Thyroid gland (tissue), 4 donors: ENCODE results near the gene ACAP1. TPM values are rescaled to one million over a fixed set of nuclear protein-coding genes. Genes with fewer than 3 reads are reported as not detected.

Experiments
- DNase-seq, 2 donors: peaks; one replicate each; pipeline ENCODE4 v3.0.0-alpha.2; 2019
- H3K27ac ChIP-seq, 3 donors: fragments of 200-600 bp; sonication (generic); 1 replicate in 2 of 3; 2 replicates in 1 of 3; pipeline ENCODE4 v1.5.1; 2016 to 2019; ENCODE audit warnings: mild to moderate bottlenecking in 1 of 3, moderate library complexity in 1 of 3
- H3K27me3 ChIP-seq: fragments of 200-600 bp; sonication (generic); one replicate; pipeline ENCODE4 v1.5.1; 2019
- H3K36me3 ChIP-seq, 2 donors: fragments of 200-600 bp; sonication (generic); one replicate each; pipeline ENCODE4 v1.5.1; 2016 to 2019
- H3K4me1 ChIP-seq, 2 donors: fragments of 200-600 bp; sonication (generic); one replicate each; pipeline ENCODE4 v1.5.1; 2017 to 2019
- H3K4me3 ChIP-seq, 3 donors: fragments of 200-600 bp; sonication (generic); replicated peaks in 1 of 3; 1 replicate in 2 of 3; 2 replicates in 1 of 3; pipeline ENCODE4 v1.5.1; 2016; ENCODE audit warnings: mild to moderate bottlenecking in 1 of 3
- H3K9me3 ChIP-seq: fragments of 200-600 bp; sonication (generic); one replicate; pipeline ENCODE4 v1.5.1; 2017
- POLR2A ChIP-seq, 2 donors: fragments of 450-650 bp; IDR thresholded peaks; one replicate each; pipeline ENCODE4 v1.6.1; 2017; ENCODE audit warnings: antibody characterized with exemption in 2 of 2, mild to moderate bottlenecking in 2 of 2, moderate library complexity in 1 of 2
- WGBS, 2 donors: methylation state at CpG; one replicate each; pipeline ENCODE4 v1.1.5; 2017; 5-methylcytosine and 5-hydroxymethylcytosine counted together
- intact Hi-C: fragments of 100-400 bp; cut with DNase I; formaldehyde crosslinking; loops from one replicate; pipeline ENCODE4 v1.15.1; 2023
- total RNA-seq, 4 donors: library from RNA; depleted of rRNA; stranded (reverse); fragments of >200 nt; gene quantifications; one replicate each; pipeline ENCODE4 v1.2.3, GENCODE V29; 2016
- TF ChIP-seq, protein P1 (sequence below), 6 experiments: fragments of 200-600 bp in 3 of 6; fragments of 450-650 bp in 3 of 6; sonication (generic) in 3 of 6; IDR thresholded peaks; one replicate each; pipeline ENCODE4 v1.5.1; 2016 to 2019; ENCODE audit warnings: antibody characterized with exemption in 6 of 6, mild to moderate bottlenecking in 2 of 6, inconsistent platforms in 1 of 6, moderate library complexity in 1 of 6

ACAP1 gene
- total RNA-seq, 4 donors from 2014 or later, result 0.89 to 7.1 (median 3.8) TPM

DNA sequence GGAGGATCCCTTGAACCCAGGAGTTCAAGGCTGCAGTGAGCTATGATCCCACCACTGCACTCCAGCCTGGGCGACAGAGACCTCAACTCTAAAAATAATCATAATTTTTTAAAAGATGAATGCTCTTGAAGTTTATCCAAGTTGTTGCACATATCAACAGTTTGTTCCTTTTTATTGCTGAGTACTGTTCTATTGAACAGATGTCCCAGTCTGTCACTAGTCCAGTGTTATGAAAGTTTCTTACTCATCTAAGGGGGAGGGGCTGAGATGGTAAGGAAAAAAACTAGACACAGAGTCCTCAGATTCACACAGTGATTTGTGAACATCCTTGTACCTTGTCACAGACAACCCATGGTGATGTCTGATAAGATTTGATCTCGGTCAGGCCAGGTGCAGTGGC, 3.9 kb downstream of the ACAP1 start:
- no peaks in the 10 kb centered on the region for H3K27me3 ChIP-seq
- intact Hi-C loops, result no loop called here
- no peaks in the 10 kb centered on the region for H3K36me3 ChIP-seq
- H3K9me3 ChIP-seq, result no peaks in the 10 kb centered on the region
- no peaks in the 10 kb centered on the region for H3K4me1 ChIP-seq
- no peak for TF ChIP-seq POLR2A (IDR thresholded peaks at IDR 0.05)
- TF ChIP-seq, protein P1, sequence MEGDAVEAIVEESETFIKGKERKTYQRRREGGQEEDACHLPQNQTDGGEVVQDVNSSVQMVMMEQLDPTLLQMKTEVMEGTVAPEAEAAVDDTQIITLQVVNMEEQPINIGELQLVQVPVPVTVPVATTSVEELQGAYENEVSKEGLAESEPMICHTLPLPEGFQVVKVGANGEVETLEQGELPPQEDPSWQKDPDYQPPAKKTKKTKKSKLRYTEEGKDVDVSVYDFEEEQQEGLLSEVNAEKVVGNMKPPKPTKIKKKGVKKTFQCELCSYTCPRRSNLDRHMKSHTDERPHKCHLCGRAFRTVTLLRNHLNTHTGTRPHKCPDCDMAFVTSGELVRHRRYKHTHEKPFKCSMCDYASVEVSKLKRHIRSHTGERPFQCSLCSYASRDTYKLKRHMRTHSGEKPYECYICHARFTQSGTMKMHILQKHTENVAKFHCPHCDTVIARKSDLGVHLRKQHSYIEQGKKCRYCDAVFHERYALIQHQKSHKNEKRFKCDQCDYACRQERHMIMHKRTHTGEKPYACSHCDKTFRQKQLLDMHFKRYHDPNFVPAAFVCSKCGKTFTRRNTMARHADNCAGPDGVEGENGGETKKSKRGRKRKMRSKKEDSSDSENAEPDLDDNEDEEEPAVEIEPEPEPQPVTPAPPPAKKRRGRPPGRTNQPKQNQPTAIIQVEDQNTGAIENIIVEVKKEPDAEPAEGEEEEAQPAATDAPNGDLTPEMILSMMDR (IDR thresholded peaks at IDR 0.05), result no peak
- H3K27ac ChIP-seq, result no peak overlapping the region
- 89 to 90% methylated on average over 2 of the region's 2 CpGs for WGBS, 2 donors
- no peak for DNase-seq
- H3K4me3 ChIP-seq, result no peak overlapping the region

DNA sequence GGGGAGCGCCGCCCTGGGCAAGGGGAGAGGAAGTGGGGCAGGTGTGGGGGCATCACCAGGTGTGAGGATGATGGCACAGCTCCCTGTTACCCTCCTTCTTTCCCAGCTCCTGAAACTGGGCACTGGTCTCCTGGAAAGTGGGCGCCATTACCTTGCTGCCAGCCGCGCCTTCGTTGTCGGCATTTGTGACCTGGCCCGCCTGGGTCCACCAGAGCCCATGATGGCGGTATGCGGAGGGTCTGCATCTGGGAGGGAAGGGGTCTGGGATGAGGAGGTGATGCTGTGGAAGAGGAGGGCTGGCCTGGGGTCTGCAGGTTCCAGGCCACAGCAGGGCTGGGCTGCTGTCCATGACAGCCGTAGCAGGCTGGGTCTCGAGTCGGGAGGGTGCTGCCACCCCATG, 5.5 kb downstream of the ACAP1 start:
- no peaks in the 10 kb centered on the region for H3K27me3 ChIP-seq
- no peaks in the 10 kb centered on the region for H3K4me1 ChIP-seq
- intact Hi-C loops, result no loop called here
- no peak for DNase-seq
- no peak overlapping the region for H3K27ac ChIP-seq
- TF ChIP-seq POLR2A (IDR thresholded peaks at IDR 0.05), result no peak
- TF ChIP-seq, protein P1 (IDR thresholded peaks at IDR 0.05), result no peak
- H3K36me3 ChIP-seq, result no peaks in the 10 kb centered on the region
- H3K4me3 ChIP-seq, result no peak overlapping the region
- H3K9me3 ChIP-seq, result no peaks in the 10 kb centered on the region
- whole genome bisulfite sequencing, 2 donors, result 92 to 97% methylated on average over 5 to 11 of the region's 13 CpGs

DNA sequence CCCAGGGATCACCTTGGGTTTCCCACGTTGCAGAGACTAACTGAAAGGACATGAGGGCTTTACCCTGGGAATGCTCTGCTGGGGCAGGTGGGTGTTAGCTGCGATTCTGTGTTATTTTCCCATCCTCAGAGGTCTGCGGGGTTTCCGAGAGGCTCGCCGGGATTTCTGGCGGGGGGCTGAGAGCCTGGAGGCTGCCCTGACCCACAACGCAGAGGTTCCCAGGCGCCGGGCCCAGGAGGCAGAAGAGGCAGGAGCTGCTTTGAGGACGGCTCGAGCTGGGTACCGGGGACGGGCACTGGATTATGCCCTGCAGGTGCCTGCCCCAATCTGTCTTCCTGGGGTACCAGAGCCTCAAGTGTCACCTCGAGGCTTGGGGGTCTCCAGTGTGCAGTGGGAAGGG, 6.9 kb downstream of the ACAP1 start:
- no peak overlapping the region for H3K27ac ChIP-seq

DNA sequence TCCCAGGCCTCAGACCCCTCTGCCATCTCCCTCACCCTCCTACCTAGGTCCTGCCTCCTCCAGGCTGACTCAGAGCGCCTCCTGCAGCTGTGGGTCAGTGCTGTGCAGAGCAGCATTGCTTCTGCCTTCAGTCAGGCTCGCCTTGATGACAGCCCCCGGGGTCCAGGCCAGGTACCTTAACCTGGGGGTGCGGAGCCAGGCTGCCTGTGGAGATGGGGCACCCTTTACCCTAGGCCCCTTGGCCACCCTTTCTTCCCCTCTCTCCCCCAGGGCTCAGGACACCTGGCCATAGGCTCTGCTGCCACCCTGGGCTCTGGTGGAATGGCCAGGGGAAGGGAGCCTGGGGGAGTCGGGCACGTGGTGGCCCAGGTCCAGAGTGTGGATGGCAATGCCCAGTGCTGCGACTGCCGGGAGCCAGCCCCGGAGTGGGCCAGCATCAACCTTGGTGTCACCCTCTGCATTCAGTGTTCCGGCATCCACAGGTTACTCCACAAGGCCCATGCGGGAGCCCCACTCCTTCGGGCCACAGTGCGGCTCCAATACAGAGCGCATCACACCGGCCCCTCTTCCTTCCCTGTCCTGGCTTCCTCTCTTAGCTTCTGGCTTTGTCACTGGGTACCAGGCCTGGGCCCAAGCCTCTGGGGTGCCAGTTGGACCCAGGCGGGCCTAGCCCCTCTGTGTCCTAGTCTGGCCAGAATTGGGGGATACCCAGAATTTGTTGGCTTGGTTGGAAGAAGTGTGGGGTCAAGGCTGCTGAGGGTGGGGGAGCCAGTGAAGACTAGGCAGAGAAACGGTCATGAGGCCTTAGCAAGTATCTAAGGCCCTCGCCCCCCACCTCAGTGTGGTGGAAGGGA, 10.7 kb downstream of the ACAP1 start:
- 71 to 84% methylated on average over 13 to 18 of the region's 18 CpGs for WGBS, 2 donors
- DNase-seq, result no peak
- Histone ChIP-seq H3K36me3 (no peaks in the 10 kb centered on the region), H3K27me3 (no peaks in the 10 kb centered on the region), H3K27ac (no peak overlapping the region), H3K4me1 (peaks cover 14 to 19% of the 10 kb centered on the region in 2 donors), H3K4me3 (no peak overlapping the region), H3K9me3 (no peaks in the 10 kb centered on the region)
- no peak for TF ChIP-seq POLR2A (IDR thresholded peaks at IDR 0.05)
- TF ChIP-seq, protein P1 (IDR thresholded peaks at IDR 0.05), result no peak
- intact Hi-C loops, result no loop called here

More for the DNA sequence above, 6.9 kb downstream of the ACAP1 start:
- H3K9me3 ChIP-seq, result no peaks in the 10 kb centered on the region
- H3K27me3 ChIP-seq, result no peaks in the 10 kb centered on the region
- intact Hi-C loops, result no loop called here
- 65 to 82% methylated on average over 5 to 15 of the region's 15 CpGs for WGBS, 2 donors
- H3K36me3 ChIP-seq, result no peaks in the 10 kb centered on the region
- TF ChIP-seq, protein P1 (IDR thresholded peaks at IDR 0.05), result no peak
- TF ChIP-seq POLR2A (IDR thresholded peaks at IDR 0.05), result no peak
- H3K4me1 ChIP-seq, result no peaks in the 10 kb centered on the region
- DNase-seq, result no peak
- no peak overlapping the region for H3K4me3 ChIP-seq
